T-helper 1 cell treated with Interleukin-12 subunit alpha and Interleukin-12 subunit beta and Interleukin-4 antibody, amounts not matched to agents 30 μg/mL and 1 μg/mL, for 36 hours (primary cell): ENCODE data around the gene TMEM135.
"Not testable (repeated sequence)": the region's sequence is repeated elsewhere in the genome, so short reads cannot be mapped to it uniquely, and the experiment has no call there.

Experiments
- H3K27ac Mint-ChIP-seq: one replicate; pipeline ENCODE4 v1.8.0; 2021; ENCODE audit warnings: mild to moderate bottlenecking, mixed read lengths
- H3K27me3 Mint-ChIP-seq: one replicate; pipeline ENCODE4 v1.8.0; 2021; ENCODE audit warnings: low read depth, mixed read lengths
- H3K36me3 Mint-ChIP-seq: one replicate; pipeline ENCODE4 v1.8.0; 2021; ENCODE audit warnings: low read depth, mixed read lengths
- H3K4me1 Mint-ChIP-seq: one replicate; pipeline ENCODE4 v1.8.0; 2021; ENCODE audit warnings: low read depth, mixed read lengths
- H3K4me3 Mint-ChIP-seq: one replicate; pipeline ENCODE4 v1.8.0; 2021; ENCODE audit warnings: mild to moderate bottlenecking, moderate library complexity, mixed read lengths
- H3K9me3 Mint-ChIP-seq: one replicate; pipeline ENCODE4 v1.8.0; 2021; ENCODE audit warnings: mixed read lengths

TMEM135 gene

GRCh38 chr11:87037450-87038234 lies at the start of gene TMEM135:
Gene TMEM135, plus strand, starts transcription at chr11:87037934. Its CDS starts 112 bp downstream, at chr11:87038046.
- Mint-ChIP-seq H3K36me3 (peaks cover 26% of the 10 kb centered on the region), H3K9me3 (no peaks in the 10 kb centered on the region), H3K27ac (peak within 1 kb of the TSS; percentile 88), H3K4me1 (peaks cover 41% of the 10 kb centered on the region), H3K27me3 (peaks cover 27% of the 10 kb centered on the region), H3K4me3 (peak within 1 kb of the TSS; percentile 94)

GRCh38 chr11:86988351-86988881 lies 49.3 kb upstream of the TMEM135 start:
- Mint-ChIP-seq H3K4me1 (no peaks in the 10 kb centered on the region), H3K4me3 (no peak overlapping the region), H3K36me3 (no peaks in the 10 kb centered on the region), H3K9me3 (no peaks in the 10 kb centered on the region), H3K27me3 (peaks cover 13% of the 10 kb centered on the region), H3K27ac (no peak overlapping the region)

- Mint-ChIP-seq H3K4me1 (no peaks in the 10 kb centered on the region), H3K27ac (no peak overlapping the region)
These were observed 47.7 kb upstream of the TMEM135 start for GRCh38 chr11:86990031-86990430.

GRCh38 chr11:86990515-86990914 lies 47.2 kb upstream of the TMEM135 start:
- Mint-ChIP-seq H3K9me3 (no peaks in the 10 kb centered on the region), H3K4me3 (no peak overlapping the region), H3K4me1 (no peaks in the 10 kb centered on the region), H3K27me3 (peaks cover 13% of the 10 kb centered on the region), H3K36me3 (no peaks in the 10 kb centered on the region), H3K27ac (no peak overlapping the region)

More at GRCh38 chr11:86990031-86990430, 47.7 kb upstream of the TMEM135 start:
- Mint-ChIP-seq H3K9me3 (no peaks in the 10 kb centered on the region), H3K36me3 (no peaks in the 10 kb centered on the region), H3K27me3 (peaks cover 13% of the 10 kb centered on the region), H3K4me3 (no peak overlapping the region)

DNA sequence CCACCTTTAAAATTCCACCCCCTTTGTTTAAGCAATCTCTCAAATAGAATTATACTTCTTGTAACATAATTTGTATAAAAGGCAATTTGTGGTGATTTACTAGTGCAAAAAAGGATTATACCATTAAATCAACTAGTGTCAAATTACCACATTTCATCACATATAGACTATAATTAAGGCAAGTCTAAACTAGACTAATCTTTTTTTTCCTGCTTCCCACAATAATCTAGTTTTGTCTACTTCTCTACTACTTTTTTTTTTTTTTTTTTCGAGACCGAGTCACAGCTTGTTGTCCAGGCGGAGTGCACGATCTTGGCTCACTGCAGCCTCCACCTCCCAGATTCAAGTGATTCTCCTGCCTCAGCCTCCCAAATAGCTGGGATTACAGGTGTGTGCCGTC lies 46.4 kb upstream of the TMEM135 start:
- no peak overlapping the region for H3K4me3 Mint-ChIP-seq
- no peaks in the 10 kb centered on the region for H3K36me3 Mint-ChIP-seq
- no peaks in the 10 kb centered on the region for H3K9me3 Mint-ChIP-seq
- H3K27me3 Mint-ChIP-seq = peaks cover 13% of the 10 kb centered on the region
- no peak overlapping the region for H3K27ac Mint-ChIP-seq
- no peaks in the 10 kb centered on the region for H3K4me1 Mint-ChIP-seq

- H3K27me3 Mint-ChIP-seq = peaks cover 13% of the 10 kb centered on the region
- not testable (repeated sequence) for H3K4me1 Mint-ChIP-seq, H3K27ac Mint-ChIP-seq, H3K4me3 Mint-ChIP-seq, H3K9me3 Mint-ChIP-seq, H3K36me3 Mint-ChIP-seq
These were observed 45.4 kb upstream of the TMEM135 start for GRCh38 chr11:86992340-86992739.

DNA sequence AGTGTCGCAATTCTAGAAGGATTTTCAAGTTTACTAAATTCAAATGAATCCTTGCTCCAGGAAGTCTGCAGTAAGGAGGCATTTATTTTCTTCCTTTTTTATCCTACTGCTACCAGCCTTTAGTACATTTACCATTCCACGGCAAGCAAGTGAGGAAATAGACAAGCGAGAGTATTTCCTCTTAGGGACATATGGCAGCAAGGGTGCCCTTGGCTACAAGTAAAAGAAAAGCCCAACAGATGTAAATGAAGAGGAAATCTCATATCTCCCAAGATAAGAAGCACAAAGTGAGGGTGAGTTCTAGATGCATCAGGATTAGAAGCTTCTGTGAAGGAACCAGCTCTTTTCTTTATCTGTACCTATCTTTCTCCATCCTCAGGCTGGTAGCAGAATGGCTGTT lies 44.7 kb upstream of the TMEM135 start:
- Mint-ChIP-seq H3K27ac (no peak overlapping the region), H3K4me1 (no peaks in the 10 kb centered on the region), H3K36me3 (no peaks in the 10 kb centered on the region), H3K4me3 (no peak overlapping the region), H3K9me3 (no peaks in the 10 kb centered on the region), H3K27me3 (peaks cover 13% of the 10 kb centered on the region)

DNA sequence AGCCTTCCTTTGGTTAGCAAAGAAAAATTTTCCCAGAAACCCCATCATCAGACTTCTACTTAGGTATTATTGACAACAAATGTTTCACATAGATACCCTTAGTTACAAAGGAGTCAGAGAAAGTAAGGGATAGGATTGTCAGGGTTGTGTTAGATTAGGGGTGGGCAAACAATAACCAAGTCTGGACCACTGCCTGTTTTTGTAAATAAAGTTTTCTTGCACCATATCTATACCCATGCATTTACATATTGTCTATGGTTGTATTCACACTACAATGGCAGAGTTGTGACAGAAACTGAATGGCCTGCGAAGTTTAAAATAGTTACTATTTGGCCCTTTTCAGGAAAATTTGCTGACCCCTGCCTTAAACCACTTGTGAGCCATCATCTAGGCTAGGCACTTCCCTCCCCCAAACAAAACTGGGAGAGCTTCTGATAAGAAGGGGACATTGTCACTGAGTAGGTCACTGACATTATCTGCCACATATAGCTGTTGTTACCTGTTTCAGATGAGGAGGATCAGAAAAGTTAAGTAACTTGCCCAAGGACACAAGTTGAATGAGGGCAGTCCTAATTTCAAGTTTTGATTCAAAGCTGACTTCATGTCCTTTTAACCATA lies 40.7 kb upstream of the TMEM135 start:
- no peak overlapping the region for H3K27ac Mint-ChIP-seq
- H3K27me3 Mint-ChIP-seq = no peaks in the 10 kb centered on the region

DNA sequence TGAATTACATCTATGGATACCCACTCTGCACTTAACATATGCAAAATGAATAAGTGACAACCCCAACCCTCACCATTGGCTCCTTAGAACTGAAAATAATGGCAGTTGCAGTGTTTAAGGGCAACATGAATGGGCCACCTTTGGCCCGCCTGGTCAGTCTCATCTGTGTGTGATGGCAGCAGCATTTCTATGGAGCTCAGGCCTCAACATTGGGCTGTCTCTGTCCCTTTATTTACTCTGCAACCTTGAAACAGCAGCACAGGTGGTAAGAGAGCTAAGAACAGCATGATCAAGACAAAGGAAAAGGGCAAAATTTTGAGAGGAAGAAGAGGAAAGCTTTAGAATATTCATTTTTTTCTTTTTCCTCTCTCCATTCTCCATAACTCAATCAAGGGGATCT lies 38.3 kb upstream of the TMEM135 start:
- no peaks in the 10 kb centered on the region for H3K36me3 Mint-ChIP-seq
- no peaks in the 10 kb centered on the region for H3K9me3 Mint-ChIP-seq
- H3K27me3 Mint-ChIP-seq = no peaks in the 10 kb centered on the region
- no peaks in the 10 kb centered on the region for H3K4me1 Mint-ChIP-seq
- no peak overlapping the region for H3K27ac Mint-ChIP-seq
- H3K4me3 Mint-ChIP-seq = no peak overlapping the region

More for the DNA sequence above, 40.7 kb upstream of the TMEM135 start:
- H3K36me3 Mint-ChIP-seq = no peaks in the 10 kb centered on the region
- H3K4me3 Mint-ChIP-seq = no peak overlapping the region
- no peaks in the 10 kb centered on the region for H3K4me1 Mint-ChIP-seq
- no peaks in the 10 kb centered on the region for H3K9me3 Mint-ChIP-seq

GRCh38 chr11:86999859-87000753 lies 37.6 kb upstream of the TMEM135 start:
- H3K27me3 Mint-ChIP-seq = no peaks in the 10 kb centered on the region
- no peaks in the 10 kb centered on the region for H3K9me3 Mint-ChIP-seq
- H3K36me3 Mint-ChIP-seq = no peaks in the 10 kb centered on the region
- H3K4me1 Mint-ChIP-seq = no peaks in the 10 kb centered on the region
- no peak overlapping the region for H3K4me3 Mint-ChIP-seq
- H3K27ac Mint-ChIP-seq = no peak overlapping the region

DNA sequence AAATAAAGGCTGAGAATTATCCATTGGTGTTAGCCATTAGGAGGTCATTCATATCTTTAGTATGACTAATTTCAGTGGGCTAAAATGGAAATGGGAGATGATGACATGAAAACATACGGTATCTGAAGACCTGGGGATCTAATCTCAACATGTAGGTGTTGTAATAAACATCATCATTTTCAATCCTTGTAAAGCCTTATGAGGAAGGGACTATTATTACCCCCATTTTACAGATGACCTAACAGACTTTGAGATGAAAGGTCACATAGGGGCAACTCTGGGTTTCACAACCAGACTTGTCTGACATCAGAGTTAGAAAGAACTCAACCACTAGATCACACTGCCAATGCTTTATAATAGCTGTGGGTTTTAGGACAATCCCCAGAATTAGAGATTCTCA lies 34.8 kb upstream of the TMEM135 start:
- Mint-ChIP-seq H3K9me3 (no peaks in the 10 kb centered on the region), H3K27me3 (no peaks in the 10 kb centered on the region), H3K27ac (no peak overlapping the region), H3K36me3 (no peaks in the 10 kb centered on the region), H3K4me1 (no peaks in the 10 kb centered on the region), H3K4me3 (no peak overlapping the region)

DNA sequence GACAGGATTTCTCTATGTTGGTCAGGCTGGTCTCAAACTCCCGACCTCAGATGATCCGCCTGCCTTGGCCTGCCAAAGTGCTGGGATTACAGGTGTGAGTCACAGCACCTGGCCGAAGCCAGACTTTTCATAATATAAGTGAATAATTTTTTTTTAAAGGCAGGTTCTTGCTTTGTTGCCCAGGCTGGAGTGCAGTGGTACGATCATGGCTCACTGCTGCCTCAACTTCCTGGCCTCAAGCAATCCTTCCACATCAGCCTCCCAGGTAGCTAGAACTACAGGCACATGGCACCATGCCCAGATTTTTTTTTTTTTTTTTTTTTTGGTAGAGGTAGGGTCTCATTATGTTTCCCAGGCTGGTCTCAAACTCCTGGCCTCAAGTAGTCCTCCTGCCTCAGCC lies 33.5 kb upstream of the TMEM135 start:
- not testable (repeated sequence) for H3K27ac Mint-ChIP-seq, H3K36me3 Mint-ChIP-seq, H3K9me3 Mint-ChIP-seq, H3K27me3 Mint-ChIP-seq, H3K4me1 Mint-ChIP-seq, H3K4me3 Mint-ChIP-seq

DNA sequence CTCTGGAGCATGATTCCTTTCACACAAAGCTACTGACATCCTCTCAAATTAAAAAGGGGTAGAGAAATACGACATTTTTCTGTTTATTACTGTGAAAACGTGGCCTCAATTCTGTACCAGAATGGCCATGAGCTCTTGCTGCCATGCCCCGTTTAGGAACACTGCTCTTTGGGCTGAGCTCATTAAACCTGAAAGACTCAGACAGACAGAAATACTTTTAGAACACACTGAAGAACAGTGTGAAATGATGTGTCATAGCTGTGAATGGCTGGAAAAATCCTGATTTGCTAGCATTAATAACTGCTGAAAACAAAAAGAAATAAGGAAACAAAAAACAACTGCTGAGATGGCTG lies 32.2 kb upstream of the TMEM135 start:
- Mint-ChIP-seq H3K9me3 (no peaks in the 10 kb centered on the region), H3K36me3 (no peaks in the 10 kb centered on the region), H3K27ac (no peak overlapping the region), H3K4me3 (no peak overlapping the region), H3K27me3 (no peaks in the 10 kb centered on the region), H3K4me1 (no peaks in the 10 kb centered on the region)

DNA sequence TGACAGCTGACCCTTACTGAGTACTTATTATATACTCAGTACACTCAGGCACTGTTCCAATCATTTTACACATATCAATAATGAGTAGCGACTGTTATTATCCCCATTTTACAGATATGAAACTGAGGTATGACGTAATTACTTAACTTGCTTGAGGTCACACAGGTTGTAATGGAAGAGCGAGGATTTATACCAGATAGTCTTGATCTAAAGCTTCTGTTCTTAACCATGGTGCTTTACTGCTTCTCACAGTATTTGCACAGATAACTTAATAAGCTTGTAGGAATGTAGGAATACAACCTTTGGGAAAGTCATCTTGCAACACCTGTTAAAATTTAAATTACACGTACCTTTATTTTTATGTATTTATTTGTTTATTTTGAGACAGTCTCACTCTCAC lies 31.7 kb upstream of the TMEM135 start:
- Mint-ChIP-seq H3K36me3 (no peaks in the 10 kb centered on the region), H3K27me3 (no peaks in the 10 kb centered on the region), H3K4me1 (no peaks in the 10 kb centered on the region), H3K9me3 (no peaks in the 10 kb centered on the region), H3K4me3 (no peak overlapping the region), H3K27ac (no peak overlapping the region)
